Measurements from ENCODE around the gene PAPPA. TPM values are rescaled to one million over a fixed set of nuclear protein-coding genes. Genes with fewer than 3 reads are reported as not detected.

PAPPA gene
- total RNA-seq, 3 donors from 2014 or later (not counting 1 experiment from before 2014, with no cell fraction given): not detected

DNA sequence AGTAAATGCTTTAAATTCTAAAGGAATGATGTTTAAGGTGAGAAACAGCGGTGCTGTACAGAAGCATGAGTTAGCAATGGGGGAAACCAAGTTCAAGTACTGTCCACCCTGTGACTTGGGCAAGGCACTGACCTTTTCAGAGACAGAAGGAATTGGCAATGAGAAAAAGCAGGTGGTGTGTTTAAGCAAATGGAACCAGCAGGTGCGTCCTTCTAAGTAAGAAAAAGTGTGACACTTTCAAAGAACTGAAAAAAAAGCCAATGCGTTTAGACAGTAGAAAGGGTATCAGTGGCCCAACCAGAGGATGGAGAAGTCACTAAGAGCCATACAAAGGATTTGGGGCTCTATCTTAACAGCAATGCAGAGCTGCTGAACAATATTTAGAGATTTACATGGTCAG lies 250.6 kb downstream of the PAPPA start:
- no peak for DNase-seq
- Mint-ChIP-seq H3K9me3 (peaks cover 4 to 11% of the 10 kb centered on the region in 2 donors), H3K4me1 (no peaks in the 10 kb centered on the region), H3K4me3 (no peak overlapping the region), H3K27me3 (ENCODE audit: low read depth in 2 of 2) (no peaks in the 10 kb centered on the region), H3K27ac (no peak overlapping the region), H3K36me3 (no peaks in the 10 kb centered on the region)
- H3K9me3 ChIP-seq (ENCODE audit: control insufficient read depth, insufficient read depth, low read length): no peaks in the 10 kb centered on the region
- H3K36me3 ChIP-seq (ENCODE audit: control insufficient read depth, insufficient read depth, low read length): no peaks in the 10 kb centered on the region
- intact Hi-C loops (cut with micrococcal nuclease): no loop called here
- no peaks in the 10 kb centered on the region for H3K4me1 ChIP-seq (ENCODE audit: control insufficient read depth, insufficient read depth, low read length)
- no peak overlapping the region for H3K27ac ChIP-seq (ENCODE audit: low read length)
- H3K4me3 ChIP-seq (ENCODE audit: low read length): no peak overlapping the region
- no peak for ATAC-seq
- H3K27me3 ChIP-seq (ENCODE audit: control insufficient read depth, insufficient read depth, low read length): no peaks in the 10 kb centered on the region
- TF ChIP-seq, protein P1, sequence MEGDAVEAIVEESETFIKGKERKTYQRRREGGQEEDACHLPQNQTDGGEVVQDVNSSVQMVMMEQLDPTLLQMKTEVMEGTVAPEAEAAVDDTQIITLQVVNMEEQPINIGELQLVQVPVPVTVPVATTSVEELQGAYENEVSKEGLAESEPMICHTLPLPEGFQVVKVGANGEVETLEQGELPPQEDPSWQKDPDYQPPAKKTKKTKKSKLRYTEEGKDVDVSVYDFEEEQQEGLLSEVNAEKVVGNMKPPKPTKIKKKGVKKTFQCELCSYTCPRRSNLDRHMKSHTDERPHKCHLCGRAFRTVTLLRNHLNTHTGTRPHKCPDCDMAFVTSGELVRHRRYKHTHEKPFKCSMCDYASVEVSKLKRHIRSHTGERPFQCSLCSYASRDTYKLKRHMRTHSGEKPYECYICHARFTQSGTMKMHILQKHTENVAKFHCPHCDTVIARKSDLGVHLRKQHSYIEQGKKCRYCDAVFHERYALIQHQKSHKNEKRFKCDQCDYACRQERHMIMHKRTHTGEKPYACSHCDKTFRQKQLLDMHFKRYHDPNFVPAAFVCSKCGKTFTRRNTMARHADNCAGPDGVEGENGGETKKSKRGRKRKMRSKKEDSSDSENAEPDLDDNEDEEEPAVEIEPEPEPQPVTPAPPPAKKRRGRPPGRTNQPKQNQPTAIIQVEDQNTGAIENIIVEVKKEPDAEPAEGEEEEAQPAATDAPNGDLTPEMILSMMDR (IDR thresholded peaks at IDR 0.05): no peak
- WGBS (ENCODE audit: insufficient coverage): 96% methylated on average over 3 of the region's 3 CpGs

- DNase-seq: no peak
- Histone ChIP-seq H3K9me3 (ENCODE audit: control insufficient read depth, insufficient read depth, low read length) (no peaks in the 10 kb centered on the region), H3K27me3 (ENCODE audit: control insufficient read depth, insufficient read depth, low read length) (no peaks in the 10 kb centered on the region), H3K4me1 (ENCODE audit: control insufficient read depth, insufficient read depth, low read length) (no peaks in the 10 kb centered on the region), H3K27ac (ENCODE audit: low read length) (no peak overlapping the region), H3K36me3 (ENCODE audit: control insufficient read depth, insufficient read depth, low read length) (no peaks in the 10 kb centered on the region), H3K4me3 (ENCODE audit: low read length) (no peak overlapping the region)
- H3K36me3 Mint-ChIP-seq: no peaks in the 10 kb centered on the region
- intact Hi-C loops (cut with micrococcal nuclease): no loop called here
- H3K27me3 Mint-ChIP-seq (ENCODE audit: low read depth in 2 of 2): no peaks in the 10 kb centered on the region
- no peak for ATAC-seq
- H3K4me3 Mint-ChIP-seq: no peak overlapping the region
- peaks cover 2 to 11% of the 10 kb centered on the region in 2 donors for H3K9me3 Mint-ChIP-seq
- H3K27ac Mint-ChIP-seq: no peak overlapping the region
- 92% methylated on average over 1 of the region's 1 CpG for WGBS (ENCODE audit: insufficient coverage)
- no peaks in the 10 kb centered on the region for H3K4me1 Mint-ChIP-seq
- TF ChIP-seq, protein P1 (IDR thresholded peaks at IDR 0.05): no peak
These were observed 251.7 kb downstream of the PAPPA start for GRCh38 chr9:116405321-116405720.

GRCh38 chr9:116406469-116406868 lies 252.9 kb downstream of the PAPPA start:
- Histone ChIP-seq H3K27me3 (ENCODE audit: control insufficient read depth, insufficient read depth, low read length) (no peaks in the 10 kb centered on the region), H3K4me1 (ENCODE audit: control insufficient read depth, insufficient read depth, low read length) (no peaks in the 10 kb centered on the region), H3K36me3 (ENCODE audit: control insufficient read depth, insufficient read depth, low read length) (no peaks in the 10 kb centered on the region), H3K27ac (ENCODE audit: low read length) (no peak overlapping the region), H3K4me3 (ENCODE audit: low read length) (no peak overlapping the region), H3K9me3 (ENCODE audit: control insufficient read depth, insufficient read depth, low read length) (no peaks in the 10 kb centered on the region)
- no peaks in the 10 kb centered on the region for H3K36me3 Mint-ChIP-seq
- peaks cover 2 to 12% of the 10 kb centered on the region in 2 donors for H3K9me3 Mint-ChIP-seq
- no peak for ATAC-seq
- TF ChIP-seq, protein P1 (IDR thresholded peaks at IDR 0.05): no peak
- H3K4me1 Mint-ChIP-seq: no peaks in the 10 kb centered on the region
- DNase-seq: no peak
- H3K27ac Mint-ChIP-seq: no peak overlapping the region
- H3K4me3 Mint-ChIP-seq: no peak overlapping the region
- H3K27me3 Mint-ChIP-seq (ENCODE audit: low read depth in 2 of 2): no peaks in the 10 kb centered on the region
- WGBS (ENCODE audit: insufficient coverage): no CpG with 5 or more reads among the region's 2 CpGs
- intact Hi-C loops (cut with micrococcal nuclease): no loop called here

DNA sequence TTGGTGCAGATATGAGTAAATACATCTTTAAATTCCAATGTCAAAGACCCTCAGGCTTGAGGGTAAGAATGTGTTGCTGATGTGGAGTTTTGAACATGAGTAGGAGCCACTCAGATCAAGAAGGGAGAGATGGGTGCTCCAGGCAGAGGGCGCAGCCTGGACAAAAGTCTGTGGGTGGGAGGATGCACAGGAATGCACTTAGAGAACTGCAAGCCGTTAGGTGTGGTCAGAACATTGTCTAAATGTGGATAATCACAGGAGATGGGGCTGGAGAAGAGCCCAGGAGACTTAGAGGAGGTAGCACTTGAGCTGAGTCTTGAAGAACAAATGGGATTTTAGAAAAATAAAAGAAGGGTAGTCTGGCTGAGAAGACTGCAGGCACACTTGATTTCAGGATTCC lies 255.5 kb downstream of the PAPPA start:
- WGBS (ENCODE audit: insufficient coverage): 82% methylated on average over 2 of the region's 2 CpGs
- Histone ChIP-seq H3K4me1 (ENCODE audit: control insufficient read depth, insufficient read depth, low read length) (no peaks in the 10 kb centered on the region), H3K27me3 (ENCODE audit: control insufficient read depth, insufficient read depth, low read length) (no peaks in the 10 kb centered on the region), H3K9me3 (ENCODE audit: control insufficient read depth, insufficient read depth, low read length) (no peaks in the 10 kb centered on the region), H3K4me3 (ENCODE audit: low read length) (no peak overlapping the region), H3K27ac (ENCODE audit: low read length) (no peak overlapping the region), H3K36me3 (ENCODE audit: control insufficient read depth, insufficient read depth, low read length) (no peaks in the 10 kb centered on the region)
- H3K4me3 Mint-ChIP-seq: no peak overlapping the region
- no peak for ATAC-seq
- H3K4me1 Mint-ChIP-seq: no peaks in the 10 kb centered on the region
- no peak overlapping the region for H3K27ac Mint-ChIP-seq
- H3K27me3 Mint-ChIP-seq (ENCODE audit: low read depth in 2 of 2): no peaks in the 10 kb centered on the region
- TF ChIP-seq, protein P1 (IDR thresholded peaks at IDR 0.05): no peak
- no peaks in the 10 kb centered on the region for H3K36me3 Mint-ChIP-seq
- H3K9me3 Mint-ChIP-seq: peaks cover 2 to 10% of the 10 kb centered on the region in 2 donors
- no peak for DNase-seq
- intact Hi-C loops (cut with micrococcal nuclease): no loop called here
